NCI-H526 (cell line): ENCODE results near the gene ENHO.
"Not testable (repeated sequence)": the region's sequence is repeated elsewhere in the genome, so short reads cannot be mapped to it uniquely, and the experiment has no call there.

ENCODE experiments used
- DNase-seq, 2 experiments: peaks; one replicate each; lab custom pipeline; 2025; lab: John Stamatoyannopoulos, UW

Gene ENHO

GRCh38 chr9:34555500-34555899 is 32.7 kb upstream of the ENHO start:
- DNase-seq: no peak

GRCh38 chr9:34555002-34555348 is 32.2 kb upstream of the ENHO start:
- peak in 1 of 2 experiments; percentile 59 for DNase-seq

GRCh38 chr9:34554211-34555001 is 31.6 kb upstream of the ENHO start:
- peak; percentile 66 to 91 for DNase-seq

- peak in 1 of 2 experiments; percentile 17 for DNase-seq
Observed at GRCh38 chr9:34553511-34554021, 30.8 kb upstream of the ENHO start.

GRCh38 chr9:34552986-34553385 is 30.2 kb upstream of the ENHO start:
- no peak for DNase-seq

GRCh38 chr9:34552606-34552981 is 29.8 kb upstream of the ENHO start:
- DNase-seq: peak in 1 of 2 experiments; percentile 33

GRCh38 chr9:34551751-34552605 is 29.2 kb upstream of the ENHO start:
- DNase-seq: no peak

GRCh38 chr9:34550681-34551270 is 28.0 kb upstream of the ENHO start:
- no peak for DNase-seq

GRCh38 chr9:34550016-34550680 is 27.4 kb upstream of the ENHO start:
- no peak for DNase-seq

GRCh38 chr9:34549407-34549732 is 26.6 kb upstream of the ENHO start:
- DNase-seq: no peak

- peak; percentile 23 to 75 for DNase-seq
Observed at GRCh38 chr9:34547960-34548611, 25.3 kb upstream of the ENHO start.

- peak; percentile 54 to 82 for DNase-seq
Observed at GRCh38 chr9:34546834-34547827, 24.3 kb upstream of the ENHO start.

GRCh38 chr9:34546102-34546833 is 23.5 kb upstream of the ENHO start:
- no peak for DNase-seq

- DNase-seq: no peak
Observed at GRCh38 chr9:34545497-34545896, 22.7 kb upstream of the ENHO start.

GRCh38 chr9:34544035-34544434 is 21.2 kb upstream of the ENHO start:
- DNase-seq: no peak

- DNase-seq: no peak
Observed at GRCh38 chr9:34541540-34541939, 18.8 kb upstream of the ENHO start.

- DNase-seq: no peak
Observed at GRCh38 chr9:34540827-34541226, 18.0 kb upstream of the ENHO start.

- no peak for DNase-seq
Observed at GRCh38 chr9:34536685-34537084, 13.9 kb upstream of the ENHO start.

GRCh38 chr9:34532041-34532440 is 9.3 kb upstream of the ENHO start:
- not testable (repeated sequence) for DNase-seq

- DNase-seq: no peak
Observed at GRCh38 chr9:34526026-34526425, 3.2 kb upstream of the ENHO start.
